VCaP (cell line): ENCODE results near the gene ANO10.

Source experiments
- H3K27ac ChIP-seq: fragments of 450-650 bp; 2 replicates; pipeline ENCODE4 v1.5.1; 2017
- TF ChIP-seq, protein P1 (sequence below): fragments of 450-650 bp; conservative IDR thresholded peaks from 2 replicates; pipeline ENCODE4 v1.5.1; 2017; ENCODE audit warnings: mild to moderate bottlenecking, moderate library complexity

ANO10 gene

DNA sequence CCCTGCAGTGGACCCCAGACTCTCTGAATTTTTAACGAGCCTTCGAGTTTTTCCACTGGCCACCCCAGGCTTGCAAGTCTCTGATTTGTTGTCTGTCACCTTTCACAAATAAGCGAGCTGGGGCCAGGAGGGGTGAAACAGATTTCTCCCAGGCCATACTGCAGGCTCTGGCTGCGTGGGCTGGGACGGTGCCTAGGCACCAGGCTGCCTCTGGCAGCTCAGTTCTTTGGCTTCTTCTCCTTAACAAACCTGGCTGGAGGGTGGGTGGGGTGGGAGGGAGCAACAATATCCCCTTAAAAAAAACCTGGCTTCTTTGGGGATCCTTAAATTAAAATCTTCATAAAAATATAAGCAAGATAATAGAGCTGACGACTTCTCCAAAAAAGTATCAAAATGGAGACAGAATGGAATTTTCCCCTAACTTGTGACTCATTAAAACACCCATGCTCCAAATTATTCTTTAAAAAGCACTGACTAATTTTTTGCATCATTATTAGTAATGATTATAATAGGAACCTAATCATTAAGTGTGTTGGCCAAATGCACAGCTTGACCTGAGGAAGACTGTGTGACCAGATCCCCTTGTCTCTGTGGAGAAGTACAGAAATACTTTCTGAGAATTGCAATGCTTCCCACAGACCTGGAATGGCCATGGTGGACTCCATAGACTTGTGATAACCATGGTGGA lies 251.4 kb downstream of the ANO10 start:
- TF ChIP-seq, protein P1, sequence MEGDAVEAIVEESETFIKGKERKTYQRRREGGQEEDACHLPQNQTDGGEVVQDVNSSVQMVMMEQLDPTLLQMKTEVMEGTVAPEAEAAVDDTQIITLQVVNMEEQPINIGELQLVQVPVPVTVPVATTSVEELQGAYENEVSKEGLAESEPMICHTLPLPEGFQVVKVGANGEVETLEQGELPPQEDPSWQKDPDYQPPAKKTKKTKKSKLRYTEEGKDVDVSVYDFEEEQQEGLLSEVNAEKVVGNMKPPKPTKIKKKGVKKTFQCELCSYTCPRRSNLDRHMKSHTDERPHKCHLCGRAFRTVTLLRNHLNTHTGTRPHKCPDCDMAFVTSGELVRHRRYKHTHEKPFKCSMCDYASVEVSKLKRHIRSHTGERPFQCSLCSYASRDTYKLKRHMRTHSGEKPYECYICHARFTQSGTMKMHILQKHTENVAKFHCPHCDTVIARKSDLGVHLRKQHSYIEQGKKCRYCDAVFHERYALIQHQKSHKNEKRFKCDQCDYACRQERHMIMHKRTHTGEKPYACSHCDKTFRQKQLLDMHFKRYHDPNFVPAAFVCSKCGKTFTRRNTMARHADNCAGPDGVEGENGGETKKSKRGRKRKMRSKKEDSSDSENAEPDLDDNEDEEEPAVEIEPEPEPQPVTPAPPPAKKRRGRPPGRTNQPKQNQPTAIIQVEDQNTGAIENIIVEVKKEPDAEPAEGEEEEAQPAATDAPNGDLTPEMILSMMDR = no peak
- no peak overlapping the region for H3K27ac ChIP-seq

- no peak overlapping the region for H3K27ac ChIP-seq
- TF ChIP-seq, protein P1 = no peak
Observed at GRCh38 chr3:43369404-43370292, 252.2 kb downstream of the ANO10 start.

- H3K27ac ChIP-seq = no peak overlapping the region
- TF ChIP-seq, protein P1 = no peak
Observed at GRCh38 chr3:43366885-43367284, 254.9 kb downstream of the ANO10 start.

DNA sequence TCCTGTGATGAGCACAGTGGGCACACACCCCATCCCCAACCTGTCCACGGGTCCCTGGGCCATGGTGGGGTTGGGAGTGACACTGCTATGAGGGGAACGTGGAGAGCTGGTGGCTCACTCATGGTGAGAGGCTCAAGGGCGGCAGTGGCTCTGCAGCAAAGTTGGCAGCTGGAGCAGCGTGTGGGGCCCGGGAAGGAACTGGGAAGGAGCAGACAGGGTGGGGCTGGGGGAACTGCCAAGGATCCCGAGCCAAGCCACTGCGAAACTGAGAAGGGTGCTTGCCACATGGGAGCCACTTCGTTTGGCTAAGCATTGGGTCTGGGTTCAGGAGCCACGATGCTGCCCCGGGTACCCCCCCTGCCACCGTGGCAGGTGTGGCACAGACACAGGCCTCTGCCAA lies 255.3 kb downstream of the ANO10 start:
- no peak overlapping the region for H3K27ac ChIP-seq
- TF ChIP-seq, protein P1 = no peak

- TF ChIP-seq, protein P1 = no peak
- no peak overlapping the region for H3K27ac ChIP-seq
Observed at GRCh38 chr3:43365601-43366305, 256.1 kb downstream of the ANO10 start.

- no peak overlapping the region for H3K27ac ChIP-seq
- TF ChIP-seq, protein P1 = no peak
Observed at GRCh38 chr3:43364926-43365325, 256.9 kb downstream of the ANO10 start.

DNA sequence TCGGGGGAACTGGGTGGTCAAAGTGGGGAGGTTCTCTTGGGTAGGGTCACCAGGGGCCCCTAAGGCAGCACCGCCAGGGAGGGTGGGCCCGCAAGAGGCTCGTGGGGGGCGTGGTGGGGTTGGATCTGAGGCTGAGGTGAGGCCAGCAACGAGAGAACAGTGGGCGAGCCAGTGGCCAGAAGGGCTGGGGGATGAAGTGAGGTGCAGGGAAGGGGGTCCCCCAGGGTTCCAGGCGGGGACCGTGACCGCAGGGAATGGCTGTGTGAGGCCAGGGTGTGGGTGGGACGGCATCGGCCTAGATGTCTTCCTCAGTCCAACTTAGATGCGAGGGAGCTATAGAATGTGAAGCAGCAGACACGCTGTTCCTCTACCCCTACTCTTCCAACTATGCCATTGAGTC lies 257.3 kb downstream of the ANO10 start:
- TF ChIP-seq, protein P1 = no peak
- no peak overlapping the region for H3K27ac ChIP-seq
